Measurements from ENCODE around the gene VSIG4.
"Not testable (repeated sequence)": the region's sequence is repeated elsewhere in the genome, so short reads cannot be mapped to it uniquely, and the experiment has no call there.

The VSIG4 gene

DNA sequence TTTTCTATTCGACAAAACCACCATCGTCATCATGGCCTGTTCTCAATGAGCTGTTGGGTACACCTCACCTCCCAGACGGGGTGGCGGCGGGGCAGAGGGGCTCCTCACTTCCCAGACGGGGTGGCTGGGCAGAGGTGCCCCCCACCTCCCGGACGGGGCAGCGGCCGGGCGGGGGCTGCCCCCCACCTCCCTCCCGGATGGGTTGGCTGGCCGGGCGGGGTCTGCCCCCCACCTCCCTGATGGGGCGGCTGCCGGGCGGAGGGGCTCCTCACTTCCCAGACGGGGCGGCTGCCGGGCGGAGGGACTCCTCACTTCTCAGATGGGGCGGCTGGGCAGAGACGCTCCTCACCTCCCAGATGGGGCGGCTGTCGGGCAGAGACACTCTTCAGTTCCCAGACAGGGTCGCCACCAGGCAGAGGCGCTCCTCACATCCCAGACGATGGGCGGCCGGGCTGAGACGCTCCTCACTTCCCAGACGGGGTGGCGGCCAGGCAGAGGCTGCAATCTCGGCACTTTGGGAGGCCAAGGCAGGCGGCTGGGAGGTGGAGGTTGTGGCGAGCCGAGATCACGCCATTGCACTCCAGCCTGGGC, 64.6 kb downstream of the VSIG4 start:
- DNase-seq (ENCODE audit: low read depth): not testable (repeated sequence)

Measured in HS-5 (cell line).